ENCODE measurements around the gene RBM17. TPM values are rescaled to one million over a fixed set of nuclear protein-coding genes. Genes with fewer than 3 reads are reported as not detected.
"Not testable (repeated sequence)": the region's sequence is repeated elsewhere in the genome, so short reads cannot be mapped to it uniquely, and the experiment has no call there.

The RBM17 gene
- total RNA-seq, 1 donor from 2014 or later, result 106 TPM

- DNase-seq (ENCODE audit: low spot score), result no peak
Measured at GRCh38 chr10:6056411-6057135, 32.3 kb upstream of the RBM17 start.

- no peak for DNase-seq (ENCODE audit: low spot score)
Measured at GRCh38 chr10:6058682-6059475, 30.0 kb upstream of the RBM17 start.

GRCh38 chr10:6059506-6059905 lies 29.3 kb upstream of the RBM17 start:
- DNase-seq (ENCODE audit: low spot score), result no peak

- no peak for DNase-seq (ENCODE audit: low spot score)
Measured at GRCh38 chr10:6061056-6061455, 27.8 kb upstream of the RBM17 start.

- no peak for DNase-seq (ENCODE audit: low spot score)
Measured at GRCh38 chr10:6062101-6062771, 26.6 kb upstream of the RBM17 start, which contains the start of gene IL2RA. IL2RA (minus strand) TSS chr10:6062367; CDS start chr10:6062151, 216 bp downstream.

- no peak for DNase-seq (ENCODE audit: low spot score)
Measured at GRCh38 chr10:6064119-6064518, 24.7 kb upstream of the RBM17 start.

GRCh38 chr10:6064726-6065125 lies 24.1 kb upstream of the RBM17 start:
- DNase-seq (ENCODE audit: low spot score), result not testable (repeated sequence)

- DNase-seq (ENCODE audit: low spot score), result no peak
Measured at GRCh38 chr10:6065406-6065805, 23.4 kb upstream of the RBM17 start.

- no peak for DNase-seq (ENCODE audit: low spot score)
Measured at GRCh38 chr10:6065835-6066234, 23.0 kb upstream of the RBM17 start.

- DNase-seq (ENCODE audit: low spot score), result no peak
Measured at GRCh38 chr10:6067457-6067856, 21.4 kb upstream of the RBM17 start.

GRCh38 chr10:6068006-6068405 lies 20.8 kb upstream of the RBM17 start:
- DNase-seq (ENCODE audit: low spot score), result no peak

GRCh38 chr10:6068422-6068821 lies 20.4 kb upstream of the RBM17 start:
- no peak for DNase-seq (ENCODE audit: low spot score)

- DNase-seq (ENCODE audit: low spot score), result no peak
Measured at GRCh38 chr10:6069081-6069931, 19.5 kb upstream of the RBM17 start.

GRCh38 chr10:6070660-6071059 lies 18.2 kb upstream of the RBM17 start:
- no peak for DNase-seq (ENCODE audit: low spot score)

GRCh38 chr10:6071181-6072175 lies 17.4 kb upstream of the RBM17 start:
- no peak for DNase-seq (ENCODE audit: low spot score)

- DNase-seq (ENCODE audit: low spot score), result no peak
Measured at GRCh38 chr10:6072215-6072934, 16.5 kb upstream of the RBM17 start.

GRCh38 chr10:6074489-6075301 lies 14.1 kb upstream of the RBM17 start:
- no peak for DNase-seq (ENCODE audit: low spot score)

GRCh38 chr10:6077071-6077675 lies 11.7 kb upstream of the RBM17 start:
- no peak for DNase-seq (ENCODE audit: low spot score)
